K562 (cell line): Measurements from ENCODE around the gene INSIG1. TPM values are rescaled to one million over a fixed set of nuclear protein-coding genes. Genes with fewer than 3 reads are reported as not detected.

Source experiments
- ATAC-seq: fragments of 200-7000 bp; cut with Tn5 transposase; 3 replicates; pipeline ENCODE4 v1.9.1; 2020; ENCODE audit warnings: moderate library complexity
- BruUV-seq: library from RNA; stranded (reverse); fragments of 400-500 nt; replicated peaks from 2 replicates; lab custom pipeline; 2021; lab: Mats Ljungman, UMichigan
- CTCF ChIA-PET: fragments of 300-600 bp; formaldehyde crosslinking; extraction: SDS; loops from one replicate; lab custom pipeline; 2021; ENCODE audit warnings: low intra/inter-chr PET ratio; lab: Yijun Ruan, JAX
- POLR2A ChIA-PET: fragments of 300-600, 350-650 bp; sonication (Branson Sonifier 250); formaldehyde crosslinking; extraction: SDS; loops from one replicate; lab custom pipeline; 2021; ENCODE audit warnings: antibody characterized with exemption, inconsistent platforms; lab: Yijun Ruan, JAX
- DNase-seq, 4 experiments: peaks; one replicate each; pipeline versions ENCODE4 v3.0.0 to v3.0.0-alpha.2; 2011 to 2018; ENCODE audit warnings: low spot score in 3 of 4, mixed read lengths in 3 of 4; ENCODE audit errors: extremely low read depth in 1 of 4
- FAIRE-seq: peaks from 2 replicates; lab custom pipeline; 2011; peaks lifted over from hg19 to GRCh38; lab: Jason Lieb, UNC
- H2AFZ ChIP-seq: 2 replicates; pipeline ENCODE4 v1.6.0; 2011; ENCODE audit warnings: low read depth, low read length, control low read depth, inconsistent platforms
- H3K27ac ChIP-seq: fragments of 200-600 bp; 3 replicates; pipeline ENCODE4 v1.8.0; 2011; ENCODE audit warnings: low read depth, mild to moderate bottlenecking, control low read depth, inconsistent platforms, low read length, moderate library complexity, mixed read lengths; ENCODE audit errors: extremely low read depth
- H3K27me3 ChIP-seq, 2 experiments: fragments of 300-600 bp in 1 of 2; 2 replicates in 1 of 2; 3 replicates in 1 of 2; pipeline versions ENCODE4 v1.6.0 to v1.8.0; 2011; ENCODE audit warnings: inconsistent platforms in 2 of 2, low read length in 2 of 2, mild to moderate bottlenecking in 1 of 2, mixed read lengths in 1 of 2, moderate library complexity in 1 of 2; ENCODE audit not compliant: control insufficient read depth in 2 of 2, insufficient read depth in 2 of 2
- H3K36me3 ChIP-seq: fragments of 300-600 bp; 3 replicates; pipeline ENCODE4 v1.8.0; 2011; ENCODE audit warnings: mild to moderate bottlenecking, low read length, inconsistent platforms; ENCODE audit not compliant: control insufficient read depth, insufficient read depth
- H3K4me1 ChIP-seq, 2 experiments: fragments of 200-600 bp in 1 of 2; replicated peaks in 1 of 2; 2 replicates in 1 of 2; 3 replicates in 1 of 2; pipeline versions ENCODE4 v1.5.1 to v1.8.0; 2011; ENCODE audit warnings: inconsistent platforms in 2 of 2, low read length in 2 of 2, mild to moderate bottlenecking in 1 of 2, mixed read lengths in 1 of 2, moderate library complexity in 1 of 2; ENCODE audit not compliant: control insufficient read depth in 2 of 2, insufficient read depth in 2 of 2
- H3K4me2 ChIP-seq: 2 replicates; pipeline ENCODE4 v1.6.1; 2011; ENCODE audit warnings: low read length, control low read depth, inconsistent platforms, mixed read lengths; ENCODE audit not compliant: insufficient read depth
- H3K4me3 ChIP-seq: fragments of 200-600 bp; sonication (generic), shearing (Covaris generic); 2 replicates; pipeline ENCODE4 v1.5.1; 2016; ENCODE audit warnings: control low read depth, inconsistent platforms
- H3K79me2 ChIP-seq: fragments of 200-600 bp; 3 replicates; pipeline ENCODE4 v1.8.0; 2011; ENCODE audit warnings: low read length, inconsistent platforms; ENCODE audit not compliant: control insufficient read depth, insufficient read depth
- H3K9ac ChIP-seq, 2 experiments: 2 replicates each; pipeline versions ENCODE4 v1.6.0 to v1.6.1; 2011; ENCODE audit warnings: low read depth in 2 of 2, low read length in 2 of 2, control low read depth in 1 of 2, inconsistent platforms in 1 of 2, mild to moderate bottlenecking in 1 of 2, mixed read lengths in 1 of 2; ENCODE audit not compliant: insufficient read depth in 1 of 2
- H3K9me1 ChIP-seq: one replicate; pipeline ENCODE4 v1.6.0; 2011; ENCODE audit warnings: inconsistent platforms, mild to moderate bottlenecking, low read length, moderate library complexity; ENCODE audit not compliant: control insufficient read depth, insufficient read depth
- H3K9me3 ChIP-seq: replicated peaks from 2 replicates; pipeline ENCODE4 v1.5.1; 2011; ENCODE audit warnings: low read depth, low read length, inconsistent platforms; ENCODE audit not compliant: control insufficient read depth, insufficient read depth
- H4K20me1 ChIP-seq: replicated peaks from 2 replicates; pipeline ENCODE4 v1.6.1; 2011; ENCODE audit warnings: low read length, inconsistent platforms, mixed read lengths; ENCODE audit not compliant: control insufficient read depth, insufficient read depth
- CHCHD3 ChIP-seq: fragments of 250-450 bp; sonication (Bioruptor Pico); IDR thresholded peaks from 2 replicates; pipeline ENCODE4 v2.1.2; 2022; ENCODE audit warnings: mild to moderate bottlenecking
- FOXP1 ChIP-seq: sonication (generic); formaldehyde crosslinking; IDR thresholded peaks from 2 replicates; pipeline ENCODE4 v1.8.0; 2022; ENCODE audit warnings: mild to moderate bottlenecking, missing genetic modification reagents
- HMGN3 ChIP-seq: IDR thresholded peaks from 2 replicates; pipeline ENCODE4 v1.6.1; 2011; ENCODE audit warnings: borderline replicate concordance, low read depth, mild to moderate bottlenecking, mixed read lengths, low read length; ENCODE audit not compliant: insufficient read length; ENCODE audit errors: extremely low read depth
- JUN ChIP-seq, 2 experiments: sonication (generic) in 1 of 2; formaldehyde crosslinking in 1 of 2; IDR thresholded peaks; 2 replicates each; pipeline versions ENCODE4 v1.6.1 to v1.8.0; 2012 to 2022; ENCODE audit warnings: borderline replicate concordance in 2 of 2, mild to moderate bottlenecking in 2 of 2, improper control_type of control experiment in 1 of 2, low read depth in 1 of 2, low read length in 1 of 2, missing genetic modification reagents in 1 of 2
- KLF13 ChIP-seq: fragments of 450-650 bp; IDR thresholded peaks from 2 replicates; pipeline ENCODE4 v1.6.1; 2016; ENCODE audit warnings: missing genetic modification characterization, low read depth, mild to moderate bottlenecking, missing compliant biosample characterization, moderate library complexity, borderline replicate concordance
- NEUROD1 ChIP-seq: fragments of 150-350 bp; IDR thresholded peaks from 2 replicates; pipeline ENCODE4 v1.6.1; 2014; ENCODE audit warnings: borderline replicate concordance, low read length, low read depth; ENCODE audit not compliant: partially characterized antibody
- TAF9B ChIP-seq: fragments of 450-650 bp; IDR thresholded peaks from 2 replicates; pipeline ENCODE4 v1.6.1; 2018; ENCODE audit warnings: mild to moderate bottlenecking; ENCODE audit not compliant: partially characterized antibody
- ZNF143 ChIP-seq: sonication (generic); formaldehyde crosslinking; IDR thresholded peaks from 2 replicates; pipeline ENCODE4 v1.9.0; 2022; ENCODE audit warnings: mild to moderate bottlenecking, missing genetic modification reagents
- WGBS: fragments of 100-300 bp; shearing (Covaris generic); methylation state at CpG from one replicate; pipeline ENCODE4 v1.1.6; 2016; ENCODE audit warnings: low coverage, mixed read lengths; ENCODE audit not compliant: insufficient coverage; ENCODE audit errors: missing lambda C conversion rate; 5-methylcytosine and 5-hydroxymethylcytosine counted together
- in situ Hi-C: fragments of 300-500 bp; cut with MboI; formaldehyde crosslinking; loops from 4 replicates; pipeline ENCODE4 v1.15.0; 2018; ENCODE audit warnings: inconsistent platforms, mixed read lengths
- intact Hi-C: fragments of 100-400 bp; cut with micrococcal nuclease; formaldehyde crosslinking; loops from 2 replicates; pipeline ENCODE4 v1.14.2; 2022
- polyA plus RNA-seq, 8 experiments: library from polyadenylated mRNA; depleted of rRNA in 4 of 8; stranded (reverse) in 5 of 8; unstranded in 3 of 8; fragments of >200 nt; fragmentation: Nextera tagmentation in 2 of 8; fragmentation: Illumina TruSeq in 1 of 8; extraction: Ambion mirVana in 2 of 8; extraction: Trizol in 1 of 8; gene quantifications; 2 replicates each; pipeline versions ENCODE4 v1.2.1 to v1.2.3, GENCODE V29; 2011 to 2014; ENCODE audit warnings: inconsistent platforms in 1 of 8, missing spikeins in 1 of 8
- total RNA-seq, 7 experiments: library from RNA; depleted of rRNA in 6 of 7; stranded (reverse); fragments of >200 nt in 6 of 7; fragmentation: Illumina TruSeq in 2 of 7; extraction: Trizol in 2 of 7; gene quantifications; 2 replicates each; pipeline versions ENCODE4 v1.2.1 to v1.2.3, GENCODE V29; 2011 to 2021; ENCODE audit warnings: low replicate concordance in 1 of 7
- TF ChIP-seq, protein P1 (sequence below): sonication (generic); formaldehyde crosslinking; IDR thresholded peaks from 2 replicates; pipeline ENCODE4 v1.9.0; 2022; ENCODE audit warnings: mild to moderate bottlenecking, missing genetic modification reagents
- TF ChIP-seq, protein P2 (sequence below): fragments of 450-650 bp; IDR thresholded peaks from 2 replicates; pipeline ENCODE4 v1.6.1; 2017; ENCODE audit warnings: mild to moderate bottlenecking, moderate library complexity

Gene INSIG1
- total and polyA plus RNA-seq, 9 of the 15 experiments (the other 6 are each of a cell fraction or from before 2014, with no cell fraction given): 57.1 to 787 (median 238) TPM

DNA sequence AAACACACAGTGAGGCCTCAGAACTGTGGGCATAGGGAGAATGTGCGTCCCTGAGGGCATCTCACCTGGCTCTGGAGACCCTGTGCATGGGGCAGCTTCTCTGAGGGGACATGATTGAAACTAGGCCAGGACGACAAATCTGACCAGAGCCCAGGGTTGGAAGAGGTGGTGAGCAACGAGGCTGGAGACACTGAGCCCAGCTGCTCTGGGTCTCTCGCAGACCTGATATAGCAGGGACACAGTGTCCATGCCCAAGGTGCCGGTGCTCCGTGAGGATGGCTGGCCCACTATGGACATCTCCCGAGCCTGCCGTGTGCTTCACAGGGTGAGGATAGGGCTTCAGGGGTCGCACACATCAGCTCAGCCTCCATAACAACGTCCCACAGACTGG lies 49.3 kb upstream of the INSIG1 start:
- Histone ChIP-seq H3K4me3 (no peak overlapping the region), H3K9me1 (no peaks in the 10 kb centered on the region), H3K79me2 (no peaks in the 10 kb centered on the region), H3K36me3 (no peaks in the 10 kb centered on the region), H3K9me3 (no peaks in the 10 kb centered on the region), H3K27me3 (peaks cover 60 to 90% of the 10 kb centered on the region in 2 experiments), H3K4me1 (peaks cover 0 to 4% of the 10 kb centered on the region in 2 experiments; a peak in 1 of 5 replicates), H3K9ac (no peak overlapping the region), H4K20me1 (no peaks in the 10 kb centered on the region; the same call in 1 of the 2 replicates), H2AFZ (no peak overlapping the region), H3K4me2 (no peak overlapping the region), H3K27ac (no peak overlapping the region)
- FAIRE-seq (no peak), ATAC-seq (no peak), DNase-seq (no peak)
- intact Hi-C loops (no loop called here), in situ Hi-C loops (no loop called here)
- WGBS: 3% methylated on average over 10 of the region's 10 CpGs
- TF ChIP-seq, protein P1, sequence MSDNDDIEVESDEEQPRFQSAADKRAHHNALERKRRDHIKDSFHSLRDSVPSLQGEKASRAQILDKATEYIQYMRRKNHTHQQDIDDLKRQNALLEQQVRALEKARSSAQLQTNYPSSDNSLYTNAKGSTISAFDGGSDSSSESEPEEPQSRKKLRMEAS: 0 out of 2 replicates have a peak, but pooled peaks have one; percentile 1
- TF ChIP-seq NEUROD1: no peak
- BruUV-seq: no TSS peak
- ChIA-PET POLR2A (interaction anchor here (0.6 to 1.5 kb wide), 4 partner anchors 9 to 858 kb away, joined by 3 to 7 read pairs (median 4); no protein-coding TSS in a partner anchor), CTCF (no interaction called here)

DNA sequence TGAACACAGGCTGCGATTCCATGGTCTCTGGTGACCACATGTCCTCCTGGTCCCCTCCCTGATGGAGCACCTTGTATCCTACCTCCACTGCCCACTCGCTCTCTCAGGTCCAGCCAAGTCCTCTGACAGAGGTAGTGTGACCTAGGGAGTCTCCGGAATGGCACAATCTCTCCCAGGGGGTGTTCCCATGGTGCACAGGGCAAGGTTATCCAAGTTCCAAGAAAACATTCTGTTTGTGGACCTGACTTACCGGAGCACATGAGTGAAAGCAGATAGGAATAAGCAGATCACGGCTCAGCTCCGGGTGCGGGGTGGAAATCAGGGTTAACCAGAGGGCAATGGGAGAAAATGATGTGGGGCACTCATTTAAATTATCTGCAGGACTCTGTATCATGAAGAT lies 45.8 kb upstream of the INSIG1 start:
- no peak for FAIRE-seq
- H3K4me2 ChIP-seq: no peak overlapping the region
- no peak for ATAC-seq
- H3K27me3 ChIP-seq: peaks cover 80 to 96% of the 10 kb centered on the region in 2 experiments
- in situ Hi-C loops (no loop called here), intact Hi-C loops (no loop called here)
- DNase-seq: no peak
- H3K4me1 ChIP-seq: peaks cover 0 to 4% of the 10 kb centered on the region in 2 experiments; a peak in 3 of 5 replicates
- no peaks in the 10 kb centered on the region for H3K9me1 ChIP-seq
- H3K79me2 ChIP-seq: no peaks in the 10 kb centered on the region
- H3K9ac ChIP-seq: peak overlapping the region in 1 of 2 experiments; percentile 1; a peak in 1 of 4 replicates
- no peaks in the 10 kb centered on the region for H3K36me3 ChIP-seq
- TF ChIP-seq, protein P2, sequence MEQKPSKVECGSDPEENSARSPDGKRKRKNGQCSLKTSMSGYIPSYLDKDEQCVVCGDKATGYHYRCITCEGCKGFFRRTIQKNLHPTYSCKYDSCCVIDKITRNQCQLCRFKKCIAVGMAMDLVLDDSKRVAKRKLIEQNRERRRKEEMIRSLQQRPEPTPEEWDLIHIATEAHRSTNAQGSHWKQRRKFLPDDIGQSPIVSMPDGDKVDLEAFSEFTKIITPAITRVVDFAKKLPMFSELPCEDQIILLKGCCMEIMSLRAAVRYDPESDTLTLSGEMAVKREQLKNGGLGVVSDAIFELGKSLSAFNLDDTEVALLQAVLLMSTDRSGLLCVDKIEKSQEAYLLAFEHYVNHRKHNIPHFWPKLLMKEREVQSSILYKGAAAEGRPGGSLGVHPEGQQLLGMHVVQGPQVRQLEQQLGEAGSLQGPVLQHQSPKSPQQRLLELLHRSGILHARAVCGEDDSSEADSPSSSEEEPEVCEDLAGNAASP: no peak
- TF ChIP-seq JUN (IDR thresholded peaks at IDR 0.05; ENCODE audit: borderline replicate concordance, low read depth, low read length): no peak
- no peak for TF ChIP-seq JUN (CRISPR knock-in tag; IDR thresholded peaks at IDR 0.05; ENCODE audit: borderline replicate concordance)
- TF ChIP-seq CHCHD3 (CRISPR knock-in tag): no peak
- TF ChIP-seq ZNF143: no peak
- TF ChIP-seq TAF9B: no peak
- TF ChIP-seq HMGN3: no peak
- TF ChIP-seq FOXP1 (CRISPR knock-in tag): no peak
- no peak for TF ChIP-seq KLF13
- H2AFZ ChIP-seq: no peak overlapping the region
- ChIA-PET POLR2A (interaction anchor here (1.1 to 2.2 kb wide), 4 partner anchors 8 to 46 kb away, joined by 3 to 8 read pairs (median 5); no protein-coding TSS in a partner anchor), CTCF (no interaction called here)
- WGBS: 0% methylated on average over 7 of the region's 7 CpGs
- H3K4me3 ChIP-seq: no peak overlapping the region
- H3K9me3 ChIP-seq: no peaks in the 10 kb centered on the region
- no TSS peak for BruUV-seq
- H3K27ac ChIP-seq: no peak overlapping the region
- no peaks in the 10 kb centered on the region; the same call in 1 of the 2 replicates for H4K20me1 ChIP-seq
